HPDE6-E6E7 (cell line): Measurements from ENCODE around the gene ACVRL1.

Experiments
- DNase-seq: peaks from one replicate; pipeline ENCODE4 v3.0.0; 2011; ENCODE audit warnings: missing footprints; ENCODE audit errors: extremely low spot score

ACVRL1 gene

DNA sequence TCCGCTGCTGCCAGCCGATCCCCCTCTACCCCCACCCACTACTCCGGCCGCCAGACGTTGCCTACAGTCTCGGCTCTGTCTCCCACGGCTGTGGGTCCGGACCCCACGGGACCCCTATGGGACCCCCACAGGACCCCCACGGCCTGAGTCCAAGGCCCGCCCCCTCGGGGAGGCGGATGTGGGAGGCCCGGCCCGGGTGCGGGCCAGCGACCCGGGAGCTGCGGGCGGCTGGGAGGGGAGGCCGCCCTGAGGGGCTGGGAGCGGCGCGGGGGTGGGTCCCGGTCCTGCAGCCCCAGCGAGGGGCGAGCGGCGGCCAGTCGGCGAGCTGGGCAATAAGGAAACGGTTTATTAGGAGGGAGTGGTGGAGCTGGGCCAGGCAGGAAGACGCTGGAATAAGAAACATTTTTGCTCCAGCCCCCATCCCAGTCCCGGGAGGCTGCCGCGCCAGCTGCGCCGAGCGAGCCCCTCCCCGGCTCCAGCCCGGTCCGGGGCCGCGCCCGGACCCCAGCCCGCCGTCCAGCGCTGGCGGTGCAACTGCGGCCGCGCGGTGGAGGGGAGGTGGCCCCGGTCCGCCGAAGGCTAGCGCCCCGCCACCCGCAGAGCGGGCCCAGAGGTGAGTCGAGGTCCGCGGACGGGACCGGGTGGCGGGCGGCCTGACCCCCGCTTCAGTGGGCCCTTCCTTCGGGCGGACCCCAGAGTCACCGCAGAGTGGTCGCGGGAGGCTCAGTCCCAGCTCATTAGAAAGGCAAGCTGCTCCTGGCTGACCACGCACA is at the start of gene ACVRL1:
TSS of gene ACVRL1 (plus strand) at position 422 of the 773 bp plus-strand sequence. CDS start 4,971 bp downstream, outside the sequence.
- DNase-seq, result no peak

DNA sequence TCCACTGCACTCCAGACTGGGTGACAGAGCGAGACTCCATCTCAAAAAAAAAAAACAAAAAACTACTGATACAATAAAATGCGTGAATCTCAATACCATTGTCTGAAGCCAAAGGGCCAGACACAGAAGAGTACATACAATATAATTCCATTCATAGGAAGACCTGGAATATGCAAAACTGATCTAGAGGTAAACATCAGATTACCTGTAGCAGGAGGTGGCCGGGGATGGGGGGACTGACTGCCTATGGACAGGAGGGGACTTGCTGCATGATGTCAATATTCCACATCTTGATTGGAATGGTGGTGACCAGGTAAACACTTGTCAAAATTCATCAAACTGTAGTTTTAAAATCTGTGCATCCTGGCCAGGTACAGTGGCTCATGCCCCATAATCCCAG is 46.3 kb upstream of the ACVRL1 start:
- DNase-seq, result no peak

DNA sequence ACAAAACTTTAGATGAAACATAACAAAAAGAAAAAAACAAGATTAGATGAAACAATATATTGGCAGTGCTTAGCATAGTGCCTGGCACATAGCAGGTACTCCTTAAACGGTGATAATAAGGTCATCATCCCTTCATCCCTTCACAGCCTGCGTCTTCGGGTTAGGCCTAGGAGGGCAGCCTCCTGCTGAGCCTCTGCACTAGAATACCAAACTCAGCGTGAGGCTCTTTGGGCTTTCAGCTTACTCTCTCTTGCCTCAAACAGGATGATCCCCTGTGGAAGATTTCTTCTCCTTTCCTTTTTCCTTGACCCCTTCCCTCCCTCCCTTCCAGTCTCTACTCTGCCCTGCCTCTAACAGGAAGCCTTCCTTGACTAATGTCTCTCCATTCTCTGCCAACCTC is 44.4 kb upstream of the ACVRL1 start:
- no peak for DNase-seq

DNA sequence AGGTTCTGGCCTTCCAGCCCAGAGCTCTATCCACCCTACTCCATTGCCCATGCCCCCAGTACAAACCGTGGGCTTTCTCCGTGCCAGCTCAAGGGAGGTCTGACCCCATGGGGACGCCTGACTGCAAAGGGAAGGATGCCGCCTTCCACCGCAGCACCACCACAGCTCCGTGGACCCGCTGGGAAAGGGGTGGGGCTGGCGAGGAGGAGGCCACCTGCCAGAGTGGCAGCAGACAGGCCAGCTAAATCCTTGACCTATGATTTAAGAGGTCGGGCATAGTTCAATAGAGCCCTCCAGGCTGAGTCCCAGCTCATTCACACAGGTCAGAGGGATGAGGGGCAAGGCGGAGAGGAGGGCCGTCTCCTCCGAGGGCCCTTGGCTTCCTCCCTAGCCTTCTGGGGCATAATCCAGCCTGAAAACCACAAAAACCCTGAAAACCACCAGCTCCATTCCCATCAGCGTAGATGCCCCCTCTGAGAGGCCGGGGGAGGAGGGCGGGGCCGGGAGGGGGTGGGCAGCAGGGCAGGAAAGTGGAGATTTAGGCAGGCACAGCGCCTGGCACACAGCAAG is 43.9 kb upstream of the ACVRL1 start:
- DNase-seq, result no peak

DNA sequence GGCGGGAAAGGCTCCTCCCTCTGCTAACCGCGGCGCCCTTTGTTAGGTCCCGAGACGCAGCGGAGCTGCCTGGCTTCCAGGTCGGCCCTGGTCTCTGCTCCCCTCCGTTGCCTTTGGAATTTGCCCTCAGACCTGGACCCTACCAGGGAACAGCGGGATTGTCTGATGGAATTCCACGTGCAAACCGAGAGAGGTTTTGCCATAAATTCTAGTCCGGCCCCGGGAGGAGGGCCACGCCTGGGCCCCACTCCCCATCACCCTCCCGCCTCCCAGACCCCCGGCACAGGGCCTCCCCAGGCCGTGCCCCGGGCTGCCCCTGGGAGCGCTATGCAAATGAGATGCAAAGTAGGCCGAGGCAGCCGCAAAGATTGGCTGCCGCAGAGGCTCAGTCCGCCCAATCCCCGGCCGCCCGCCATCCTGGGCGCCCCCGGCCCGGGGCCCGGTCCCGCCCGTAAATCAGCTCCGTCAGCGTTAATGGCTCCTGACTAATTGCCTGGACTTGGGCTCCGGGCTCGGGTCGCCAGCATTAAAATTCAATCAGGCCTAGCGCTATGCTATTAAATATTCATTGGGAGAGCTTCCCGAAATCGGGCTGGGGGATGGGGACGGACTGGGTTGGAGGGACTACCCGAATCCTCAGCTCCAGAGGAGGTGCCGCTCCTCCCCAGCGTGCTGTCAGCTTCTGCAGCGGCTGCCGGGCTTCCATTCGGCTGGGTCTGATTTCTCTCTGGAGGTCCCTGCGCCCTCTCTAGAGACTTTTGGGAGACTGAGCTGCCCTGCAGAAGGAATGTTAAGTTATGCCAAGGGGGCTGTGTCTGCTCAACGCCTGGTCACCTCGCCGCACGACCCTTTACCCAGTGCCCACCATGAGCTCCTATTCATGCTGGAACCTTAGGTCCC is 43.1 kb upstream of the ACVRL1 start:
- DNase-seq, result no peak

DNA sequence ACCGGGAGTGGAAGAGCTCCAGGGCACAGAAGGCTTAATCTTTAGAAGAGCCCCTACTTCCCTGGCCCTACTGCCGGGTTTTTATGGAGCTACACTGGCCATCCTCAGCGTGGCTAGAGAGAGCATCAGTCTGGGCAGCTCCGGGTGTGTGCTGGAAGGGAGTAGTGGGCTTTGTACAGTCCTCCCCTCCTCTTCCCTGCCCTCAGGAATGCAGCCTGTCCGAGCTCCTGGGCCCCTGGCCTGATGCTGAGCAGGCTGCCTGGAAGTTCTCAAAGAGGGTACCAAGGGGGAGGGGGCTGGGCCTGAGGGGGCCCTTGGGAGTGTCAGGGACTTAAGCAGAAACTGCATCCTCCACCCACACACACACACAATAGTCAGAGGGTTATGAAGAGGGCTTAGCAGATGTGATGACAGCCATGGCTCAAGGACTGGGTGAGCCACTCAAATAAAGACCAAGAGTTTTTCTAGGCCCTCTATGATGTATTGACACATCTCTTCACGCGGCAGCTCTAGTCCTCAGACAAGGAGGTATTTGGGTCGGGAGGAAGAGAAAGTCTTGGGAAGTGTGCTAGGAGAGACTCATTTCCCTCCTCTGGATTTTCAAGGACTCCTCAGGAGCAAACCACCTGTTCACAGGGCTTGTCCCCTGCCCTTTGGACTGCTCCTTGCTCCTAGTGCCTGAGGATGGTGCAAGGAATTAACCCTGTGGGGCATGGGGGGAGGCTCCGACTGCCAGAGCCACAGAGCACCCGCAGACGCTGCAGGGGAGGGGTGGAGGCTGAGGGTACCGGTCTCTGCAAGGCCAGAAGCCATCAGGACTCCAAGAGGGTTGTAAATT is 42.3 kb upstream of the ACVRL1 start:
- no peak for DNase-seq

DNA sequence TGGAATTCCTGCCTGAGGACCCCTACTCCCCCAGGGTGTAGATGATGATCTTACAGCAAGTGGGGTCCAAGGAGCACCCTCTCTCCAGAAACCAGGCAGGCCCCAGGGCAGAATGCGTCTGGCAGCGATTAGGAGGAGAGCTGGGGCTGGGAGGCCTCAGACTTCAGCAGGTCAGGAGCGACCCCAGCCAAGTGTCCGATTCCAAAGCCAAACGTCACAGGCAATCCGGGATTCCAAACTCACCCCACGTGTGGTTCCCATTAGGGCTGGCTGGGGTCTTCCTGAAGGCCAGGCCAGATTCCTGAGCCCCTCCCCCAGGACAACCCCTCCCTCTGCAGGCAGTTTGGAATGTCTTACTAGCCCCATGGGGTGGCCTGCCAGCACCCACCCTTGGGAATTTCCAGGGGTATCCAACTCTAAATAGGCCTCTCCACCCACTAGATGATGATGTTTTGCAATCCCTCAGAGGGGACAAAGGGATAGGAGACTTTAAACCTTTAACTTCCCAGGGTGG is 41.5 kb upstream of the ACVRL1 start:
- DNase-seq, result no peak

DNA sequence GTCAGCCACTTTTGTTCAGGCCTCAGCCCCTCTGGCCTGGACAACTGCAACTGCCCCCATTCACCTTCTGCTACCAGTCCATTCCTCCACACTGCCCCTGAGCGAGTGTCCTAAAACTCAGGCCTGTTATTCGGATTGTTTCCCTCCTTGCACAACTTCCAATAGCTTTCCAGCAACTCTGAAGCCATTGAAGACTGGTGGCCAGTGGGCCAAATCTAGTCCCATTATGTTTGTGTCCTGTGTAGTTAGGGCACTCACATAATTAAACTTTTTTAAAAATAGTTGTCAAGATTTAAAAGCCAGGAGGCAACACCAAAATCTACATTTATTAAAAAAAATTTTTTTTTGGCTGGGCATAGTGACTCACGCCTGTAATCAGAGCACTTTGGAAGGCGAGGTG is 41.0 kb upstream of the ACVRL1 start:
- DNase-seq, result no peak

DNA sequence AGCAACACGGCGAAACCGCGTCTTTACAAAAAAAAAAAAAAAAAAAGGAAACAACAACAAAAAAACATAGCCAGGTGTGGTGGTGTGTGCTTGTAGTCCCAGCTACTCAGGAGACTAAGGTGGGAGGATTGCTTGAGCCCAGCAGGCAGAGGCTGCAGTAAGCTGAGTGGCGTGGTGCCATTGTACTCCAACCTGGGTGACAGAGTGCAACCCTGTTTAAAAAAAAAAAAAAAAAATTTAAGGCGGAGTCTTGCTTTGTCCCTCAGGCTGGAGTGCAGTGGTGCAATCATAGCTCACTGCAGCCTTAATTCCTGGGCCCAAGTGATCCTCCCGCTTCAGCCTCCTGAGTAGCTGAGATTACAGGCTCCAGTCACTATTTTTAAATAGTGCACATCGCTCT is 40.5 kb upstream of the ACVRL1 start:
- no peak for DNase-seq

DNA sequence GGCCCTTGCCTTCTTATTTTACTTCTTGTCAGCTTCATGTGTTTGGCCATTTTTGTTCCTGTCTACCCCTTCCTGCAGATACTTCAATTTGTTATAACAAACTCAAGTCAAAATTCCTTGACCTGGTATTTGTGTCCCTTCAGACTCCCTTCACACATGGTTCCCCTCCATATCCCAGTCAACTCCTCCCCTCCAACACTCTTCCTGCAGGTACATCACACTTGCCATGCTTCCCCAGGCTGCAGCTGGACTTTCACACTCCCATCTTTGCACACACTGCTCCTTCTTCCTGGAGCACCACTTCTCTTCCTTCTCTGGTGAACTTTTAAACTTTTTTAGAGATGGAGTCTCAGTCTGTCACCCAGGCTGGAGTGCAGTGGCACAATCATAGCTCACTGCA is 39.9 kb upstream of the ACVRL1 start:
- DNase-seq, result no peak

DNA sequence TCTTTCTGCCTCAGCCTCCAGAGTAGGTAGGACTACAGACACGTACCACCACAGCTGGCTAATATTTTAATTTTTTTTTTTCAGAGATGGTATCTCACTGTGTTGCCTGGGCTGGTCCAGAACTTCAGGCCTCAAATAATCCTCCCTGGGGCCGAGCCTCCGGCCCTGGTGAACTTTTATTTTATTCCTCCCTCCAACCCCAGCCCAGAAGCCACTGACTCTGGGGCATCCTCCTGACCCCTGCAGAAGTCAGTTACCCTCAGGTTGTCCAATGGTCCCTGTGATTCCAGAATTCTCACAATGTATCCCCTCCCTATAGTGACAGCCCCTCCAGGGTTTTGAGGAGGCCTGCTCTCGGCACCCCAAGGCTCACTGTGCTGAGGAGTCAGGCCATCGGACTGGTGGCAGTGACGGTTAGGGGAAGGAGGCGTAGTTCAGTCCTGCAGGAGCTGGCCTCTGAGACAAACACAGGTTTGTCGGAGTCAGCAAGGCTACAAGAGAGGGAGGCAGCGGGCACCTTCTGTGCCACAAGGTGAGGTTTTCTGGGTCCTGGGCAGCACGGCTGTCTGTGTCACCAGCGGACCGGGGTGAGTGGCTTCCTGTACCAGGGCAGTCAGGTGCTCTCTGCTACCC is 39.4 kb upstream of the ACVRL1 start:
- DNase-seq, result no peak

DNA sequence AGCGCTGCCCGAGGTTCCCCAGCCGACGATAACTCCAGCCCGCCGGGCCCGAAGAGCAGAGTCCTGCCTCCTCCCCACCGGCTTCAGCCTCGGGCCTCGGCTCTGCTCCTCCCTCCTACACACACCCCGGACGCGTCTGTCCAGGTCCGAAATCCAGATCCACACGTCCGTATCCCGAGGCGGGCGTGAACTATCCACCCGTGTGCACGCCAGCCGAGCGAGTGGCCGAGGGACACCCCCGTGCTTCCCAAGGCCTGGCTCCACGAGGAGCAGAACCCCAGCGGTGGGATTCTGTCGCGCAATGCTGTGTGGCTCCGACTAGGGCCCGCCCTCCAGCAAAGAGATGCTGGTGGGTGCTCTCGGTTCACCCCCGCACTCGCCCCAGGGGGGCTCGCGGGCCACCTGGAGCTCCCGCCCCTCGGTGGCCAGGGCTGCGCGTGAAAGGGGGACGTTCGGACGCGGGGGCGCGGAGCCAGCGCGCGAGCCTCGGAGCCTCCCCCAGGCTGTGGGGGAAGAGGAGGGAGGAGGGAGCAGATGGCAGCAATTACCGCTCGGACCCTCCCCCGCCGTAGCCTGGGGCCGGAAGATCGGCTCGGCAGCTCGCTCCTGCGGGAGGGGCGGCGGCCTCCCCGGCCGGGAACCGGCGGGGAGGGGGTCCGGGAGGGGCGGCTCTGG is 38.3 kb upstream of the ACVRL1 start:
- no peak for DNase-seq

DNA sequence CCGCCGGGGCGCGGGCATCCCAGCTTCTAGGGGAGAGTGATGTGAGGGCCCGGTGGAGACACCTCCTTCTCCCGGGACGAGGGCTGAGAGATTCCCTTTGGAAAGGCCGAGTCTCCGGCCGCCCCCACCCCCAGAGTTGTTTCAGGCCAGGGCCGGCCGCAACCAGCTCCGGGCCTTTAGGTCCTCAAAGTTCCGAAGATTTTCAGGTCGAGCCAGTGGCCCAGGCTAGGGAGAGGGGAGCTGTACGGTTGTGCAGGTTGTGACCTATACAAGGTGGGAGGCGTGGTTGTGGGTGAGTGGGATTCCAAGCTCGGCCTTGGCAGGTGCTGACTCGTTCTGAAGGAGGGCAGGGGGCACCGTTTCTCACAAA is 37.8 kb upstream of the ACVRL1 start:
- DNase-seq, result no peak

DNA sequence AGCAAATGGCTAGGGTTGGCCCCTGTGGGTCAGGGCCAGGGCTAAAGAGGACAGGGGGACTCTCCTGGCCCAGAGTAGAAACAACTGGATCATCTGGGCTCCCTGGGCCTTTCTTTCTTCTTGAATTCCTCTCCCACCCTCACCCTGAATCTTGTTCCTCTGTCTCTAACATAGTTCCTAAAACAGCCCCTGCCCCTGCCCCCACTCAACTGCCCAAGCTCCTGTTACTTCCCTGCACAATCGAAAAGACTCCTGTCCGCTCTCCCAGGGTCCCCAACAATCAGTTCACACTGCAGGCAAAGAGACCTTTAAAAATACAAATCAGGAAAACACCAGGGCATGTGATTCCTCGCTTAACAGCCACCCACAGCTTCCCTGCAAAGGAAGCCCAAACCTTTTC is 37.4 kb upstream of the ACVRL1 start:
- no peak for DNase-seq

DNA sequence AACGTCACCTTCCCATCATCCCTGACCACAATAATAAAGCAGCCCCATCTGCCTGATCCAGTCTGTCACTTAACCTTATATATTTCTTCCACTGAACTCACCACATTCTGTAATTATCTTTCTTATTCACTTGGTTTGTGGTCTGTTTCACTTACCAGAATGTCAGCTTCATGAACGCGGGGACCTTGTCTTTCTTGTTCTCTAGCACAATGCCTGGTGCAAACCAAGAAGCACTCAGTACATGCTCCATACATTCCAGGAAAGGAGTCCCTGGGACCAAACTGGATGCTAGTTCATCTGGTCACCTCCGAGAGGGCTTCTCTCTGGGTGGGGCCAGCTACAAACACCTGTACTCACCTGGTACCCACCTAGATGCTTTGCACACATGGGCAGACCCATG is 36.8 kb upstream of the ACVRL1 start:
- DNase-seq, result no peak

DNA sequence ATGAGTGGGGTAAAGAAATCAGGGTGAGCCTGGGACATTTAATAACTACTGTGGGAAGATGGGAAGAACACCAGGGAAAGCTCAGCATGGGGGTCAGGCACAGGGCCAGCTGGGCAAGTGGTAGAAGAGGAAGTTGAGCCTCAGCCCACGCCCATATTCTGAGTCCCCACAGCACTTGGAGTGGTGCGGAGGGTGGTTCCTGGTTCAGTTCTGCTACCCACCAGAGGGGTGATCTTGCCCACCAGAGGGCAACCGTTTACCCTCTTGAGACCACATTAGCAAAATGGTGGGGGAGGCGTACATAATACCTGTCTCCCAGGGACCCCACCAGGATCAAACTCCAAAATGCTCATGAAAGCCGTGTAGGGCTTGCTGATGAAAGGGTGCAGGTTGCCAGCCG is 36.2 kb upstream of the ACVRL1 start:
- DNase-seq, result no peak

DNA sequence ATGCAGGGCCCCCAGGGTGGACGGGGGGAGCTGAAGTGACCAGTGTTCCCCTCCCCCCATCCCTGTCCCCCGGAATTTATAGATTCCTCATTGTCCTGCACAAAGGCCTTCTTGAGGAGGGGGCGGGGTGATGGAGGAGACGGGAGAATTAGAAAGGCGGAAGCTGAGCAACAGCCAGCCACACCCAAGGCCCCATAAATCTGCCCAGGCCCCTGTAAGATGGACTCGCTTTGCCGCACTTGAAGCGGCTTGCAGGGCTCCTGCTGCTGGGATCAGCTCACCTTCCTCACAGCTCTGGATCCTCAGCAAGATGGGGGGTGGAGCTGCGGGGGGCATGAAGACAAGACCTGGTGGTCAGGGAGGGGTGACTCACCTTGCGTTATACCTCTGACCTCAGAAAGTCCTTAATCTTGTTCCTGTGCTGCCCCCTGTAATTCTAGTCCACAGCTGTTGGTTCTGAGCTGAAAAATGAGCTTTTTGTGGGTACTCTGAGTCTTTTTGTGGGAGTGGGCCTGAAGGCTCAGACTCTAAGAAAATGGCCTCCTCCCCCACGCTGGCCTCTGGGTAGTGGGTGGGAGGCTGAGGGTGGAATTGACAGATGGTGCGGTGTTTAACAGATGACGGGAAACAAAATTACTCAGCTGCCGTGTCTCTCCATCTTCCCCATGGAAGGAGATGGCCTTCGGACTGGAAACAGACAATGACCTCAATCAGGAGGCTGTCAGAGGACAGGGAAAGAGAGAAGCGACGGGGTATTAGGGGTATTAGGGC is 35.2 kb upstream of the ACVRL1 start:
- DNase-seq, result no peak

DNA sequence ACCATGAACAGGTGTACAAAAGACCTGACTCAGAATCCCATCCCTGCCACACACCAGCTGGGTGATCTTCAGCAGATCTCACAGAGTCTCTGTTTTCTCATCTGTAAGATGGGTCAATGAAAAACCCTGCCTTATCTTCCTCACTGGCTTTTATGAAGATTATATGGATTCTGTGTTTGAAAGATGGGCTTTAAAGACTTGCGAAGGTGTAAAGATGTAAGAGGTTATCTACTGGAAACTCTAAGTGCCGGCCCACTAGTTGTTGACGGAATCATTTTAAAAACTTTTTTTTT is 34.7 kb upstream of the ACVRL1 start:
- no peak for DNase-seq

DNA sequence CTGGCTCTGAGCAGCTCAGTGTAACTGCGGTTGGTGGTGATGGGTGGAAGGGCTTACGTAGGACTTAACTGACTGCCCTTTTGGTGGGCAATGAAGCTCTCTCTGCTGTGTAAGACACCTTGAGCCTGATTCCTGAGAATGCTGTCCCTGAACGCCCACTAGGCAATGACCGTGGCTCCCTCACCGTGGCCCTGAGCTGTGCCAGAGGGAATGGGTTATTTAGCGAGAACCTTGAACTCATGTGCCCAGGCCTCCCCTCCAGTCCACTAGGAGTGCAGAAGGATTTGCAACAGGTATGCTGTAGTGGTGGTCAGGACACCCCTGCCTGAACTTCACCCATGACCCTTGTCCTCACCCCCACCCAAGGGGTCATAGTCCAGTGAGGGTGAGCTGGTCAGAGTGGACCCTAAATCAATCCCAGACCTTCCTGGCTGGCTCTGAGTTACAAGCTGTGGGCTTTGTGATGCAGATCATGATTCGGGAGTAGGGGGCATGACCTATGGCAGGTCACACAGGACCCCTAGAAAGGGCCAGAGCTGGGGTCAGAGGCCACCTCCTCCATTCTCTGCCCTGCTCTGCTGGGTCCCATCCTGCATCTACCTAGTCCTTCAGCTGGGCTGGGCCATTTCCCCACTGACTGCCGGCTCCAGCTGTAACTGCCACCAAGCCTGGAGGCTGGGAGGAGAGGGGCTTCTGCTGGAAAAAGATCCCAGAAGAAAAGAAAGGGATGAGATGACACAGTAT is 33.9 kb upstream of the ACVRL1 start:
- no peak for DNase-seq
